Osteocyte (in vitro differentiated cells): ENCODE results near the gene CASP3. TPM values are rescaled to one million over a fixed set of nuclear protein-coding genes. Genes with fewer than 3 reads are reported as not detected.
"Not testable (repeated sequence)": the region's sequence is repeated elsewhere in the genome, so short reads cannot be mapped to it uniquely, and the experiment has no call there.

Experiments used
- DNase-seq: peaks from one replicate; pipeline ENCODE4 v3.0.0; 2021; ENCODE audit warnings: mixed read lengths; ENCODE audit not compliant: unreplicated experiment; ENCODE audit errors: extremely low spot score
- H3K27ac Mint-ChIP-seq: one replicate; pipeline ENCODE4 v1.8.0; 2021; ENCODE audit warnings: mild to moderate bottlenecking, mixed read lengths; ENCODE audit not compliant: unreplicated experiment
- H3K27me3 Mint-ChIP-seq: one replicate; pipeline ENCODE4 v1.8.0; 2021; ENCODE audit warnings: mixed read lengths; ENCODE audit not compliant: unreplicated experiment
- H3K36me3 Mint-ChIP-seq: one replicate; pipeline ENCODE4 v1.8.0; 2021; ENCODE audit warnings: mixed read lengths; ENCODE audit not compliant: unreplicated experiment
- H3K4me1 Mint-ChIP-seq: one replicate; pipeline ENCODE4 v1.8.0; 2021; ENCODE audit warnings: mixed read lengths; ENCODE audit not compliant: unreplicated experiment
- H3K4me3 Mint-ChIP-seq: one replicate; pipeline ENCODE4 v1.8.0; 2021; ENCODE audit warnings: mild to moderate bottlenecking, moderate library complexity, mixed read lengths; ENCODE audit not compliant: unreplicated experiment
- H3K9me3 Mint-ChIP-seq: one replicate; pipeline ENCODE4 v1.8.0; 2021; ENCODE audit warnings: mixed read lengths; ENCODE audit not compliant: unreplicated experiment
- CTCF ChIP-seq: fragments of 200-600 bp; sonication (generic); IDR thresholded peaks from 2 replicates; pipeline ENCODE4 v1.5.0; 2021; ENCODE audit warnings: antibody characterized with exemption, mild to moderate bottlenecking, moderate library complexity
- total RNA-seq: library from RNA; stranded (reverse); gene quantifications from 2 replicates; pipeline ENCODE4 v1.2.1, GENCODE V29; 2021

Gene CASP3
- total RNA-seq, 1 donor from 2014 or later: 28.2 TPM

GRCh38 chr4:184636897-184637296 lies 12.3 kb downstream of the CASP3 start:
- no peak overlapping the region for H3K27ac Mint-ChIP-seq
- DNase-seq: no peak
- no peak overlapping the region for H3K4me3 Mint-ChIP-seq
- peaks cover 41% of the 10 kb centered on the region for H3K36me3 Mint-ChIP-seq
- peaks cover 2% of the 10 kb centered on the region for H3K4me1 Mint-ChIP-seq
- H3K27me3 Mint-ChIP-seq: no peaks in the 10 kb centered on the region
- TF ChIP-seq CTCF: no peak
- H3K9me3 Mint-ChIP-seq: no peaks in the 10 kb centered on the region

GRCh38 chr4:184636144-184636543 lies 13.1 kb downstream of the CASP3 start:
- Mint-ChIP-seq H3K36me3 (peaks cover 40% of the 10 kb centered on the region), H3K27me3 (no peaks in the 10 kb centered on the region), H3K9me3 (no peaks in the 10 kb centered on the region), H3K27ac (no peak overlapping the region), H3K4me1 (no peaks in the 10 kb centered on the region), H3K4me3 (no peak overlapping the region)
- DNase-seq: no peak
- no peak for TF ChIP-seq CTCF

- peaks cover 40% of the 10 kb centered on the region for H3K36me3 Mint-ChIP-seq
- no peaks in the 10 kb centered on the region for H3K9me3 Mint-ChIP-seq
- no peak overlapping the region for H3K4me3 Mint-ChIP-seq
- H3K27ac Mint-ChIP-seq: no peak overlapping the region
- H3K4me1 Mint-ChIP-seq: no peaks in the 10 kb centered on the region
- no peak for DNase-seq
- H3K27me3 Mint-ChIP-seq: no peaks in the 10 kb centered on the region
- no peak for TF ChIP-seq CTCF
Observed at GRCh38 chr4:184635381-184635780, 13.9 kb downstream of the CASP3 start.

GRCh38 chr4:184632842-184633241 lies 16.4 kb downstream of the CASP3 start:
- Mint-ChIP-seq H3K27ac (no peak overlapping the region), H3K9me3 (no peaks in the 10 kb centered on the region), H3K4me1 (no peaks in the 10 kb centered on the region), H3K27me3 (no peaks in the 10 kb centered on the region), H3K4me3 (no peak overlapping the region), H3K36me3 (peaks cover 61% of the 10 kb centered on the region)
- TF ChIP-seq CTCF: no peak
- DNase-seq: no peak

- DNase-seq: no peak
- no peaks in the 10 kb centered on the region for H3K4me1 Mint-ChIP-seq
- H3K9me3 Mint-ChIP-seq: no peaks in the 10 kb centered on the region
- H3K36me3 Mint-ChIP-seq: peaks cover 50% of the 10 kb centered on the region
- no peaks in the 10 kb centered on the region for H3K27me3 Mint-ChIP-seq
- no peak overlapping the region for H3K4me3 Mint-ChIP-seq
- H3K27ac Mint-ChIP-seq: no peak overlapping the region
- no peak for TF ChIP-seq CTCF
Observed at GRCh38 chr4:184628103-184628502, 21.1 kb downstream of the CASP3 start.

- H3K4me1 Mint-ChIP-seq, H3K27me3 Mint-ChIP-seq, H3K27ac Mint-ChIP-seq, DNase-seq, H3K9me3 Mint-ChIP-seq, H3K4me3 Mint-ChIP-seq: not testable (repeated sequence)
- peaks cover 43% of the 10 kb centered on the region for H3K36me3 Mint-ChIP-seq
Observed at GRCh38 chr4:184625783-184626596, 23.3 kb downstream of the CASP3 start.
